HEK293 (cell line): Measurements from ENCODE around the gene LCE2D.
"Not testable (repeated sequence)": the region's sequence is repeated elsewhere in the genome, so short reads cannot be mapped to it uniquely, and the experiment has no call there.

Experiments used
- CTCF ChIA-PET: fragments of 350-600 bp; formaldehyde crosslinking; extraction: SDS; loops from one replicate; lab custom pipeline; 2021; ENCODE audit warnings: antibody characterized with exemption; lab: Yijun Ruan, JAX
- POLR2A ChIA-PET: fragments of 300-600 bp; formaldehyde crosslinking; extraction: SDS; loops from one replicate; lab custom pipeline; 2020; ENCODE audit warnings: antibody characterized with exemption, inconsistent platforms; lab: Yijun Ruan, JAX
- H3K27ac ChIP-seq: fragments of 200-500 bp; sonication (Bioruptor generic); 2 replicates; pipeline ENCODE4 v1.5.1; 2014; ENCODE audit warnings: low read depth, low read length, control low read depth, inconsistent platforms; ENCODE audit errors: extremely low read depth
- H3K36me3 ChIP-seq, 2 experiments: fragments of 200-500 bp in 1 of 2; sonication (Bioruptor generic) in 1 of 2; 1 replicate in 1 of 2; 2 replicates in 1 of 2; pipeline ENCODE4 v1.5.1; 2014 to 2017; ENCODE audit warnings: inconsistent platforms in 2 of 2, low read length in 2 of 2; ENCODE audit not compliant: control insufficient read depth in 2 of 2, insufficient read depth in 1 of 2
- H3K4me1 ChIP-seq: fragments of 200-500 bp; sonication (Bioruptor generic); 2 replicates; pipeline ENCODE4 v1.5.1; 2014; ENCODE audit warnings: mild to moderate bottlenecking, low read length, inconsistent platforms; ENCODE audit not compliant: control insufficient read depth, insufficient read depth
- H3K4me3 ChIP-seq: 2 replicates; pipeline ENCODE4 v1.5.1; 2011; ENCODE audit warnings: low read depth, mild to moderate bottlenecking, control low read depth, low read length, moderate library complexity
- H3K9me3 ChIP-seq: fragments of 200-500 bp; sonication (Bioruptor generic); 2 replicates; pipeline ENCODE4 v1.5.1; 2014; ENCODE audit warnings: low read depth, low read length, inconsistent platforms; ENCODE audit not compliant: control insufficient read depth, insufficient read depth
- GLIS1 ChIP-seq: fragments of 450-650 bp; formaldehyde crosslinking; IDR thresholded peaks from 2 replicates; pipeline ENCODE4 v1.5.1; 2016; ENCODE audit warnings: missing biosample characterization, missing genetic modification characterization
- PRDM4 ChIP-seq: fragments of 450-650 bp; formaldehyde crosslinking; IDR thresholded peaks from 2 replicates; pipeline ENCODE4 v1.5.1; 2017; ENCODE audit warnings: missing biosample characterization, missing genetic modification characterization
- SALL2 ChIP-seq: fragments of 450-650 bp; formaldehyde crosslinking; IDR thresholded peaks from 2 replicates; pipeline ENCODE4 v1.5.0; 2017; ENCODE audit warnings: missing biosample characterization, mild to moderate bottlenecking, missing genetic modification characterization, borderline replicate concordance
- ZBTB17 ChIP-seq: fragments of 450-650 bp; formaldehyde crosslinking; IDR thresholded peaks from 2 replicates; pipeline ENCODE4 v1.5.1; 2016; ENCODE audit warnings: missing biosample characterization, missing genetic modification characterization
- ZEB2 ChIP-seq: fragments of 450-650 bp; formaldehyde crosslinking; IDR thresholded peaks from 2 replicates; pipeline ENCODE4 v1.5.1; 2016; ENCODE audit warnings: missing biosample characterization, missing genetic modification characterization
- ZNF10 ChIP-seq: fragments of 450-650 bp; formaldehyde crosslinking; IDR thresholded peaks from 2 replicates; pipeline ENCODE4 v1.5.1; 2017; ENCODE audit warnings: missing biosample characterization, missing genetic modification characterization
- ZNF114 ChIP-seq: fragments of 450-650 bp; formaldehyde crosslinking; IDR thresholded peaks from 2 replicates; pipeline ENCODE4 v1.5.0; 2017; ENCODE audit warnings: missing biosample characterization, missing genetic modification characterization
- ZNF155 ChIP-seq: fragments of 450-650 bp; formaldehyde crosslinking; IDR thresholded peaks from 2 replicates; pipeline ENCODE4 v1.5.1; 2016; ENCODE audit warnings: missing biosample characterization, missing genetic modification characterization
- ZNF174 ChIP-seq: fragments of 450-650 bp; formaldehyde crosslinking; IDR thresholded peaks from 2 replicates; pipeline ENCODE4 v1.5.0; 2017; ENCODE audit warnings: missing biosample characterization, mild to moderate bottlenecking, missing genetic modification characterization
- ZNF2 ChIP-seq: fragments of 450-650 bp; formaldehyde crosslinking; IDR thresholded peaks from 2 replicates; pipeline ENCODE4 v1.5.1; 2016; ENCODE audit warnings: missing biosample characterization, missing genetic modification characterization
- ZNF202 ChIP-seq: fragments of 450-650 bp; formaldehyde crosslinking; IDR thresholded peaks from 2 replicates; pipeline ENCODE4 v1.5.1; 2016; ENCODE audit warnings: missing biosample characterization, missing genetic modification characterization, borderline replicate concordance
- ZNF214 ChIP-seq: fragments of 450-650 bp; formaldehyde crosslinking; IDR thresholded peaks from 2 replicates; pipeline ENCODE4 v1.5.1; 2017; ENCODE audit warnings: missing biosample characterization, mild to moderate bottlenecking, missing genetic modification characterization, borderline replicate concordance
- ZNF24 ChIP-seq: fragments of 450-650 bp; formaldehyde crosslinking; IDR thresholded peaks from 2 replicates; pipeline ENCODE4 v1.5.1; 2016; ENCODE audit warnings: missing biosample characterization, missing genetic modification characterization
- ZNF26 ChIP-seq: fragments of 450-650 bp; formaldehyde crosslinking; IDR thresholded peaks from 2 replicates; pipeline ENCODE4 v1.5.1; 2016; ENCODE audit warnings: missing biosample characterization, missing genetic modification characterization
- ZNF280C ChIP-seq: fragments of 450-650 bp; formaldehyde crosslinking; IDR thresholded peaks from 2 replicates; pipeline ENCODE4 v1.5.1; 2016; ENCODE audit warnings: missing biosample characterization, missing genetic modification characterization
- ZNF398 ChIP-seq: fragments of 450-650 bp; formaldehyde crosslinking; IDR thresholded peaks from 2 replicates; pipeline ENCODE4 v1.5.1; 2017; ENCODE audit warnings: missing biosample characterization, missing genetic modification characterization
- ZNF560 ChIP-seq: fragments of 450-650 bp; formaldehyde crosslinking; IDR thresholded peaks from 2 replicates; pipeline ENCODE4 v1.5.1; 2017; ENCODE audit warnings: missing biosample characterization, missing genetic modification characterization, borderline replicate concordance
- ZNF621 ChIP-seq: fragments of 450-650 bp; formaldehyde crosslinking; IDR thresholded peaks from 2 replicates; pipeline ENCODE4 v1.5.1; 2017; ENCODE audit warnings: missing biosample characterization, missing genetic modification characterization
- ZNF624 ChIP-seq: fragments of 450-650 bp; formaldehyde crosslinking; IDR thresholded peaks from 2 replicates; pipeline ENCODE4 v1.5.1; 2017; ENCODE audit warnings: missing biosample characterization, missing genetic modification characterization
- ZNF654 ChIP-seq: fragments of 450-650 bp; formaldehyde crosslinking; IDR thresholded peaks from 2 replicates; pipeline ENCODE4 v1.5.1; 2016; ENCODE audit warnings: low read depth, missing biosample characterization, missing genetic modification characterization
- ZNF76 ChIP-seq: fragments of 450-650 bp; formaldehyde crosslinking; IDR thresholded peaks from 2 replicates; pipeline ENCODE4; 2016; ENCODE audit warnings: low read depth, missing biosample characterization, missing genetic modification characterization, borderline replicate concordance
- ZNF830 ChIP-seq: fragments of 450-650 bp; IDR thresholded peaks from 2 replicates; pipeline ENCODE4 v1.5.0; 2018; ENCODE audit warnings: missing biosample characterization, missing genetic modification characterization, low read depth, mild to moderate bottlenecking, moderate library complexity
- ZNF843 ChIP-seq: fragments of 450-650 bp; formaldehyde crosslinking; IDR thresholded peaks from 2 replicates; pipeline ENCODE4 v1.5.1; 2016; ENCODE audit warnings: missing biosample characterization, missing genetic modification characterization

LCE2D gene

GRCh38 chr1:152667648-152668047, 4.5 kb downstream of the LCE2D start (continued):
- TF ChIP-seq ZNF214 (tag by site-specific recombination), result no peak
- no peak for TF ChIP-seq ZNF843

GRCh38 chr1:152673016-152673415, 9.8 kb downstream of the LCE2D start:
- POLR2A ChIA-PET, result no interaction called here
- H3K9me3 ChIP-seq, result no peaks in the 10 kb centered on the region
- H3K36me3 ChIP-seq, result no peaks in the 10 kb centered on the region
- no peak overlapping the region for H3K27ac ChIP-seq
- CTCF ChIA-PET, result no interaction called here
- H3K4me1 ChIP-seq, result no peaks in the 10 kb centered on the region
- H3K4me3 ChIP-seq, result no peak overlapping the region
- TF ChIP-seq ZNF560 (tag by site-specific recombination) (no peak), ZNF26 (no peak), ZNF830 (tag by site-specific recombination) (no peak), ZEB2 (no peak), ZNF398 (no peak)
- TF ChIP-seq, all 188 proteins: peak for 0

GRCh38 chr1:152674983-152675382, 11.8 kb downstream of the LCE2D start, which contains the start of gene LCE2C:
TSS of gene LCE2C (plus strand) at chr1:152675279. CDS start at chr1:152676016, 737 bp downstream.
- CTCF ChIA-PET, H3K27ac ChIP-seq, POLR2A ChIA-PET, H3K9me3 ChIP-seq, H3K4me3 ChIP-seq, H3K4me1 ChIP-seq, H3K36me3 ChIP-seq: not testable (repeated sequence)

- no peaks in the 10 kb centered on the region for H3K4me1 ChIP-seq
- no peaks in the 10 kb centered on the region for H3K36me3 ChIP-seq
- H3K4me3 ChIP-seq, result no peak overlapping the region
- CTCF ChIA-PET, result interaction anchor here (0.6 kb wide), 1 partner anchor 320 kb away, joined by 3 read pairs; no protein-coding TSS in a partner anchor
- H3K9me3 ChIP-seq, result no peaks in the 10 kb centered on the region
- H3K27ac ChIP-seq, result no peak overlapping the region
- no peak for TF ChIP-seq ZNF202 (tag by site-specific recombination)
- no peak for TF ChIP-seq SALL2 (tag by site-specific recombination)
- TF ChIP-seq ZNF114, result no peak
- no peak for TF ChIP-seq ZNF624 (tag by site-specific recombination)
- no peak for TF ChIP-seq ZNF654 (tag by site-specific recombination)
- no peak for TF ChIP-seq ZNF2
- no peak for TF ChIP-seq ZNF24 (tag by site-specific recombination)
- no peak for TF ChIP-seq ZNF280C (tag by site-specific recombination)
- TF ChIP-seq GLIS1 (tag by site-specific recombination), result no peak
- no peak for TF ChIP-seq ZNF174 (tag by site-specific recombination)
- no peak for TF ChIP-seq PRDM4 (tag by site-specific recombination)
- no peak for TF ChIP-seq ZNF621 (tag by site-specific recombination)
- TF ChIP-seq ZBTB17 (tag by site-specific recombination), result no peak
- TF ChIP-seq ZNF76 (tag by site-specific recombination), result no peak
- no peak for TF ChIP-seq ZNF155 (tag by site-specific recombination)
- no peak for TF ChIP-seq ZNF10 (tag by site-specific recombination)
- POLR2A ChIA-PET, result no interaction called here
Observed at GRCh38 chr1:152679459-152679858, 16.3 kb downstream of the LCE2D start.
